ENCODE results near the gene COL4A2. TPM values are rescaled to one million over a fixed set of nuclear protein-coding genes. Genes with fewer than 3 reads are reported as not detected.
A peak's percentile ranks its signal among the peaks of the same experiment; 100 is the strongest.

The COL4A2 gene
- total and polyA plus RNA-seq, 9 donors, result 59.5 to 171 (median 136) TPM

DNA sequence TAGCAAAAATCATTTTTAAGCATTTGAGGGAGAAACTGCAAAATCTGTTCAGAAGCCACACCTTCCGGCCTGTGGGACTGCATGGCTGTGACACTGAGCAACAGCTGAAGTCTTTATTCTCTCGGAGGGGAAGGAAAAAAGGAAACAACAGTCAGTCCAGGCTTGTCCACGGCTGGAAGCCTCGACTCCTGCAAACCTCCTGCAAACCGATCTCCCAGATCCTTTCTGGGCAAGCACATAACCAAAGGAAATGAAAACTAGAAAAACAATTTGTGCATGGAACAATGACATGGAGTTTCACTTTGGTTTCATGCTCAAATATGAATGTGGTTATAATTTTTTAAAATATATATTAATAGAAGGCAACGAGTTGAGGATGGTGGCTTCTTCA is 1.1 kb upstream of the COL4A2 start:
- DNase-seq, result peak in 1 of 5 donors; percentile 20
- no peak for TF ChIP-seq EP300 (IDR thresholded peaks at IDR 0.05)
- no peak for TF ChIP-seq POLR2A (IDR thresholded peaks at IDR 0.05)
- TF ChIP-seq, protein P1, sequence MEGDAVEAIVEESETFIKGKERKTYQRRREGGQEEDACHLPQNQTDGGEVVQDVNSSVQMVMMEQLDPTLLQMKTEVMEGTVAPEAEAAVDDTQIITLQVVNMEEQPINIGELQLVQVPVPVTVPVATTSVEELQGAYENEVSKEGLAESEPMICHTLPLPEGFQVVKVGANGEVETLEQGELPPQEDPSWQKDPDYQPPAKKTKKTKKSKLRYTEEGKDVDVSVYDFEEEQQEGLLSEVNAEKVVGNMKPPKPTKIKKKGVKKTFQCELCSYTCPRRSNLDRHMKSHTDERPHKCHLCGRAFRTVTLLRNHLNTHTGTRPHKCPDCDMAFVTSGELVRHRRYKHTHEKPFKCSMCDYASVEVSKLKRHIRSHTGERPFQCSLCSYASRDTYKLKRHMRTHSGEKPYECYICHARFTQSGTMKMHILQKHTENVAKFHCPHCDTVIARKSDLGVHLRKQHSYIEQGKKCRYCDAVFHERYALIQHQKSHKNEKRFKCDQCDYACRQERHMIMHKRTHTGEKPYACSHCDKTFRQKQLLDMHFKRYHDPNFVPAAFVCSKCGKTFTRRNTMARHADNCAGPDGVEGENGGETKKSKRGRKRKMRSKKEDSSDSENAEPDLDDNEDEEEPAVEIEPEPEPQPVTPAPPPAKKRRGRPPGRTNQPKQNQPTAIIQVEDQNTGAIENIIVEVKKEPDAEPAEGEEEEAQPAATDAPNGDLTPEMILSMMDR (IDR thresholded peaks at IDR 0.05), result no peak
- intact Hi-C loops (cut with DNase I), result loop anchor here (5.0 to 10.0 kb wide), 6 partner anchors 51 to 109 kb away; no protein-coding TSS in a partner anchor
- 1 to 6% (median 2%) methylated on average over 6 of the region's 6 CpGs for WGBS, 3 donors
- Histone ChIP-seq H3K27ac (peak overlapping the region; percentile 87 to 93), H3K27me3 (no peaks in the 10 kb centered on the region), H3K36me3 (no peaks in the 10 kb centered on the region), H3K4me1 (ENCODE audit: insufficient read depth) (peaks cover 27% of the 10 kb centered on the region), H3K9me3 (no peaks in the 10 kb centered on the region), H3K4me3 (peak overlapping the region; percentile 85)

DNA sequence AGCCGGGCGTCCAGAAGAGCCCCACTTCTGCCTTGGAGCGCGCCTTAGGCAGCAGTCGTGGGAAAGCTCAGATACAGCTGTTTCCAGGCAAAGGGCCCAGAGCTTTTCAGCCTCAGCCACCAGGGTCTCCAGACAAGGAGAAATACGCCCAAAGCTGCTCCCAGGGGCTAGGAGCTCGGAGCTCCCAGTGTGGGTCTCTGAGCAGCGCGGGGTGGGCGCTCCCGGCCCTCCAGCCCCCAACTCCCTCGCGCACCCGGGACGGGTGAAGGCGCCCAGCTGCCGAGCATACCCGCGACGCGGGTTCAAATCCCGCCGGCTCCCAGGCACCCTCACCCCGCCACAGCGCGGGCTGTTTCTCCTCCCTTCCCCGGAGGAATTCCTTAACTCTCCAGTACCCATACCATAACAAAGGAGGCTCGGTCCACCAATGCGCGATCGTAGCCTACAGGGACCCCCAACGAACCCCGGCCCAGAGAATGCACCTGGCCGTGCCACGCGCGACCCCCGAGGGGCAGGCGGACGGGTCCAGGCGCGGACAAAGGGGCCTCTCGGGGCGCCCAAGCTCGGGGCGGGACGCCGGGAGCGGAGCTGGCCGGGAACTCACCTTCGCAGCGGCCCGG is 634 bp upstream of the COL4A2 start:
- Histone ChIP-seq H3K27me3 (no peaks in the 10 kb centered on the region), H3K36me3 (no peaks in the 10 kb centered on the region), H3K27ac (peak overlapping the region; percentile 87 to 93), H3K9me3 (no peaks in the 10 kb centered on the region), H3K4me3 (peak overlapping the region; percentile 85), H3K4me1 (ENCODE audit: insufficient read depth) (peaks cover 27% of the 10 kb centered on the region)
- TF ChIP-seq POLR2A (IDR thresholded peaks at IDR 0.05), result no peak
- TF ChIP-seq EP300 (IDR thresholded peaks at IDR 0.05), result no peak
- TF ChIP-seq, protein P1 (IDR thresholded peaks at IDR 0.05), result peak in 1 of 3 donors; percentile 7
- peak; percentile 50 to 65 (median 58) for DNase-seq
- WGBS, 3 donors, result 0 to 3% (median 0%) methylated on average over 33 to 53 of the region's 53 CpGs
- intact Hi-C loops (cut with DNase I), result loop anchor here (5.0 to 10.0 kb wide), 6 partner anchors 52 to 108 kb away; no protein-coding TSS in a partner anchor

DNA sequence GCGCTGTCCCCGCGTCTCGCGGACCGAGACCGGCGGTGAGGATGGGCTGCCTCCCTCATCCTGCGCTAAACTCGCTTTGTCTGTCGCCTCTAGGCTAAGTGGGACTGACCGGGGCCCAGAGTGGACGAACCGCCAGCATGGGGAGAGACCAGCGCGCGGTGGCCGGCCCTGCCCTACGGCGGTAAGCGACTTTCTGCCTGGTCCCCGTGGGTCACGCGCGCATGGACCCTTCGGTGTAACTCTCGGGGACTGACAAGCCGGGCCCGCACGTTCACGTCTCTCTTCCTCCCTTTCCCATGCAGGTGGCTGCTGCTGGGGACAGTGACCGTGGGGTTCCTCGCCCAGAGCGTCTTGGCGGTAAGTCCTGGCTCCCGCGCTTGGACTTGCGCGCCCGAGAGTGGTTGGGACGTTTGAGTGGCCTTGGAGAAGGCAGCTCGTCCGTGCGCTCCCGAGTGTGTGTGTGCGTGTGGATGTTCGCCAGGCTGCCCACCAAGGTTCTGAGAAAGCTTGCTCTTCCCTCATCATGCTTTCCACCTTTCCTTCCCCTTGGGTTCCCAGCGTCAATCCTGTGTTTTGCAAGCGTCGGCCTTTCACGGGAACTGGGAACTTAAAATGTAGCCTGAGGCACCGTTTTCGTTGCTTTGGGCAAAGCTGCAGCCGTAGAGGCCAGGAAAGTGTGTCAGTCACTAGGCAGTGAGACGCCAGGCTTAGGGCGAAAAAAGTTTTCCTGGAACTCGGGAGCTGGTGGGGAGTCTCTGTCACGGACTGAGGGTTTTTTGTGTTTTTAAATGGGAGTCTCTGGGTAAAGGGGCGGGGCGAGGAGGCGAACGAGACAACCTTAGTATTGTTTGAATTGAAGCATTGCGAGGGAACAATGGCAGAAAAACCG is 927 bp downstream of the COL4A2 start:
- H3K27me3 ChIP-seq, result no peaks in the 10 kb centered on the region
- H3K36me3 ChIP-seq, result no peaks in the 10 kb centered on the region
- H3K4me1 ChIP-seq (ENCODE audit: insufficient read depth), result peaks cover 28% of the 10 kb centered on the region
- TF ChIP-seq, protein P1 (IDR thresholded peaks at IDR 0.05), result no peak
- no peak for TF ChIP-seq EP300 (IDR thresholded peaks at IDR 0.05)
- no peak for TF ChIP-seq POLR2A (IDR thresholded peaks at IDR 0.05)
- peak overlapping the region; percentile 85 for H3K4me3 ChIP-seq
- 0 to 2% (median 0%) methylated on average over 47 to 64 of the region's 64 CpGs for WGBS, 3 donors
- DNase-seq, result peak; percentile 48 to 70 (median 60)
- peak overlapping the region; percentile 87 to 93 for H3K27ac ChIP-seq
- intact Hi-C loops (cut with DNase I), result loop anchor here (5.0 to 10.0 kb wide), 6 partner anchors 53 to 107 kb away; no protein-coding TSS in a partner anchor
- no peaks in the 10 kb centered on the region for H3K9me3 ChIP-seq

DNA sequence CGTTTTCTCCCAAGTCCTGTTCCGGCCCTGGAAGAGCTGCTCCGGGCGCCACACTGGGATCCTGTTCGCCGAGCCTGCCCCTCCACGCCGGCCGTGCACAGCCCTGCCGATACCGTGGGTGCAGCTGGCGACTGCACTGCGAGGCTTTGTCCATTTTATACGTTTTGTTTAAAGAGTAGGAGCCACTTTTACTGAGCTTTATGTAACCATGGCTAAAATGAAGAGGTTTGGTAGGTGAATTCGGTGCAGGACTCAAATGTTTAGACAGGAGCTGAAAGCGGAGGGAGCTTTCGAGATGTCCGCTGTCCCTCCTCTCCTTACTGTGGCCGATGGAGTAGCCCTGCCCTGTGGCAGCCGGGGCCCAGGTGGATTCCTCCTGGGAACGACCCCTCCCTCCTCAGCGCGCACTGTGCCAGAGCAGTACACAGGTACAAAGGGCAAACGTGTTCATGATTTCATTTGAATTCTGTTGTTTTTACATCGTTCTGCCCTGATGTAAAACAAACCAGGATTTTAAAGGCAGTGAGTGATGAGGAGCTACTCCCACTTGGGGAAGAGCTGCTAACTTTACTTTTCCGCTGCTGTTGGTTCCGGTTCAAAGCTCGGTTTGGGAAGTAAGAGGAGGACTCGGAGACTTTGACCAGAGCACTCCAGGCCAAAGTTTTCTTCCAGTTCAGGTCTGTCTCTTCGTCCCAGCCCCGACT is 1.7 kb downstream of the COL4A2 start:
- WGBS, 3 donors, result 4 to 7% (median 6%) methylated on average over 31 of the region's 31 CpGs
- intact Hi-C loops (cut with DNase I), result loop anchor here (5.0 to 10.0 kb wide), 6 partner anchors 54 to 106 kb away; no protein-coding TSS in a partner anchor
- Histone ChIP-seq H3K36me3 (no peaks in the 10 kb centered on the region), H3K4me1 (ENCODE audit: insufficient read depth) (peaks cover 26% of the 10 kb centered on the region), H3K4me3 (peak overlapping the region; percentile 85), H3K9me3 (no peaks in the 10 kb centered on the region), H3K27ac (peak overlapping the region; percentile 38 to 93), H3K27me3 (no peaks in the 10 kb centered on the region)
- DNase-seq, result peak in 1 of 5 donors; percentile 44
- no peak for TF ChIP-seq EP300 (IDR thresholded peaks at IDR 0.05)

All from ovary (tissue), 9 donors.